ENCODE measurements around the gene AFF2.

DNA sequence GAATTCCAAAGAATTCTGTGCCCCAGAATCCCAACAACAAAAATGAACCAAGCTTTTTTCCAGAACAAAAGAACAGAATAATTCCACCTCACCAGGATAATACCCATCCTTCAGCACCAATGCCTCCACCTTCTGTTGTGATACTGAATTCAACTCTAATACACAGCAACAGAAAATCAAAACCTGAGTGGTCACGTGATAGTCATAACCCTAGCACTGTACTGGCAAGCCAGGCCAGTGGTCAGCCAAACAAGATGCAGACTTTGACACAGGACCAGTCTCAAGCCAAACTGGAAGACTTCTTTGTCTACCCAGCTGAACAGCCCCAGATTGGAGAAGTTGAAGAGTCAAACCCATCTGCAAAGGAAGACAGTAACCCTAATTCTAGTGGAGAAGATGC lies 161.6 kb downstream of the AFF2 start:
- TF ChIP-seq, protein P1, sequence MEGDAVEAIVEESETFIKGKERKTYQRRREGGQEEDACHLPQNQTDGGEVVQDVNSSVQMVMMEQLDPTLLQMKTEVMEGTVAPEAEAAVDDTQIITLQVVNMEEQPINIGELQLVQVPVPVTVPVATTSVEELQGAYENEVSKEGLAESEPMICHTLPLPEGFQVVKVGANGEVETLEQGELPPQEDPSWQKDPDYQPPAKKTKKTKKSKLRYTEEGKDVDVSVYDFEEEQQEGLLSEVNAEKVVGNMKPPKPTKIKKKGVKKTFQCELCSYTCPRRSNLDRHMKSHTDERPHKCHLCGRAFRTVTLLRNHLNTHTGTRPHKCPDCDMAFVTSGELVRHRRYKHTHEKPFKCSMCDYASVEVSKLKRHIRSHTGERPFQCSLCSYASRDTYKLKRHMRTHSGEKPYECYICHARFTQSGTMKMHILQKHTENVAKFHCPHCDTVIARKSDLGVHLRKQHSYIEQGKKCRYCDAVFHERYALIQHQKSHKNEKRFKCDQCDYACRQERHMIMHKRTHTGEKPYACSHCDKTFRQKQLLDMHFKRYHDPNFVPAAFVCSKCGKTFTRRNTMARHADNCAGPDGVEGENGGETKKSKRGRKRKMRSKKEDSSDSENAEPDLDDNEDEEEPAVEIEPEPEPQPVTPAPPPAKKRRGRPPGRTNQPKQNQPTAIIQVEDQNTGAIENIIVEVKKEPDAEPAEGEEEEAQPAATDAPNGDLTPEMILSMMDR (IDR thresholded peaks at IDR 0.05 in 8 of 11, conservative IDR thresholded peaks at IDR 0.05 in 3 of 11) = no peak
- TF ChIP-seq POLR2AphosphoS5 (IDR thresholded peaks at IDR 0.05) (no peak), POLR2A (IDR thresholded peaks at IDR 0.05) (no peak)
